Measurements from ENCODE around the gene SNED1.

- TF ChIP-seq EP300 (IDR thresholded peaks at IDR 0.05) = no peak
- no peak for TF ChIP-seq CTCF (IDR thresholded peaks at IDR 0.05)
Measured at GRCh38 chr2:241095594-241096290, 97.3 kb downstream of the SNED1 start.
